ENCODE results near the gene TRPC5OS. TPM values are rescaled to one million over a fixed set of nuclear protein-coding genes. Genes with fewer than 3 reads are reported as not detected.

The TRPC5OS gene
- total and polyA plus RNA-seq, 9 donors: 0.09 to 0.27 (median 0.16) TPM

DNA sequence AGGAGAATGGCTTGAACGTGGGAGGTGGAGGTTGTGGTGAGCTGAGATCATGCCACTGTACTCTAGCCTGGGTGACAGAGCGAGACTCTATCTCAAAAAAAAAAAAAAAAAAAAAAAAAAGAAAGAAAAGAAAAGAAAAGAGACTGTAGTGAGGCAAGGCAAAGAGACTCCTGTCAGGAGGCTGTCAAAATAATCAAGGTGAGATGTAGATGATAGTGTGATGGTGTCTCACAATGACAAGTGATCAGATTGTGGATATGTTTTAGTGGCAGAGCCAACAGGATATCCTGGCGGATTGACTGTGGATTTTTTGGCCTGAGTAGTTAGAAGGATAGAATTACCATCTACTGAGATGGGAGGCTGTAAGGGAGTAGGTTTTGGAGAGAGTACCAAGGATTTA is 12.6 kb downstream of the TRPC5OS start:
- Histone ChIP-seq H3K27me3 (ENCODE audit: control insufficient read depth, insufficient read depth, low read length) (peaks cover 3% of the 10 kb centered on the region), H3K36me3 (ENCODE audit: control insufficient read depth, insufficient read depth, low read length) (no peaks in the 10 kb centered on the region), H3K27ac (ENCODE audit: low read length) (no peak overlapping the region), H3K4me1 (ENCODE audit: control insufficient read depth, insufficient read depth, low read length) (no peaks in the 10 kb centered on the region), H3K4me3 (ENCODE audit: low read length) (no peak overlapping the region), H3K9me3 (replicated peaks; ENCODE audit: control insufficient read depth, low read depth, low read length) (no peaks in the 10 kb centered on the region)
- WGBS (ENCODE audit: insufficient coverage): 47% methylated on average over 2 of the region's 3 CpGs
- DNase-seq: no peak

DNA sequence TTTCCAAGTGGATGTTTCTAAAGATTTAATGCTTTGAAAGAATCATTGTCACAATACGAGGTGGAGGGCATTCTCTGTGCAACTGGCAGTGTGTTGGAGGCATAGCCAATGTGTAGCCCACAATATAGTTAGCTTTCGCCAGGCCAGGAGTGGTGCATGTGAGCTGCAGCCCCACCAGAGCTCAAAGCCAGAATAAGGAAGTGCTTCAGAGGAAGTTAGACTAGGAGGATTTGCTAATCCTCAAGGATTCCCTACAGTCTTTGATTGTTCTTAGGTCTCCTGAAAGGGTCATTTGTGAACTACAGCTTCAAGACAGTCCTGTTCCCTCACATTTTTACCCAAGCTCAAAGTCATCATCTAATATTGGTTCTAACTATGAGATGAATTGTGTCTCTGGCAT is 16.4 kb downstream of the TRPC5OS start:
- 60% methylated on average over 1 of the region's 2 CpGs for WGBS (ENCODE audit: insufficient coverage)
- DNase-seq: no peak

DNA sequence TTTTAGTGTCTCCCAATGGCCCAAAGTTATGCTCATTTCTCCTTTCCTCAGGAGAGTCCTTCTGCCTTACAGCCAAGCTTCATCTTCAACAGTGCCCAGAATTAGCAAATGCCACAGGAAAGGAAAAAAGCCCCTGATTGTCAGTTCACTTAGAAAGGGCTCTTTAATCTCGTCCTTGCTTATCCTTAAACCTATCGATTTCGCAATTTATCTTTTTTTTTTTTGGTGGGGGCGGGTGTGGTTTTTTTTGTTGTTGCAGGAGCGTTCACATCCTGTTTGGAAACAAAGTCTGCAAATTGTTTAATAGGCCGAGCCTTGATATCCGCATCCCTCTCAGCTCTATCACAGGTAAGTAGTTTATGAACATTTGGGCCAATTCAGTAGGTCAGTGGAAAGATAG is 20.2 kb downstream of the TRPC5OS start:
- Histone ChIP-seq H3K27me3 (ENCODE audit: control insufficient read depth, insufficient read depth, low read length) (peaks cover 9% of the 10 kb centered on the region), H3K4me1 (ENCODE audit: control insufficient read depth, insufficient read depth, low read length) (no peaks in the 10 kb centered on the region), H3K36me3 (ENCODE audit: control insufficient read depth, insufficient read depth, low read length) (no peaks in the 10 kb centered on the region), H3K27ac (ENCODE audit: low read length) (no peak overlapping the region), H3K9me3 (replicated peaks; ENCODE audit: control insufficient read depth, low read depth, low read length) (no peaks in the 10 kb centered on the region), H3K4me3 (ENCODE audit: low read length) (no peak overlapping the region)
- DNase-seq: no peak
- WGBS (ENCODE audit: insufficient coverage): no CpG with 5 or more reads among the region's 7 CpGs

More for the DNA sequence above, 16.4 kb downstream of the TRPC5OS start:
- no peaks in the 10 kb centered on the region for H3K36me3 ChIP-seq (ENCODE audit: control insufficient read depth, insufficient read depth, low read length)
- H3K27me3 ChIP-seq (ENCODE audit: control insufficient read depth, insufficient read depth, low read length): peaks cover 5% of the 10 kb centered on the region
- H3K4me1 ChIP-seq (ENCODE audit: control insufficient read depth, insufficient read depth, low read length): no peaks in the 10 kb centered on the region
- H3K27ac ChIP-seq (ENCODE audit: low read length): no peak overlapping the region
- H3K4me3 ChIP-seq (ENCODE audit: low read length): no peak overlapping the region
- H3K9me3 ChIP-seq (replicated peaks; ENCODE audit: control insufficient read depth, low read depth, low read length): no peaks in the 10 kb centered on the region

DNA sequence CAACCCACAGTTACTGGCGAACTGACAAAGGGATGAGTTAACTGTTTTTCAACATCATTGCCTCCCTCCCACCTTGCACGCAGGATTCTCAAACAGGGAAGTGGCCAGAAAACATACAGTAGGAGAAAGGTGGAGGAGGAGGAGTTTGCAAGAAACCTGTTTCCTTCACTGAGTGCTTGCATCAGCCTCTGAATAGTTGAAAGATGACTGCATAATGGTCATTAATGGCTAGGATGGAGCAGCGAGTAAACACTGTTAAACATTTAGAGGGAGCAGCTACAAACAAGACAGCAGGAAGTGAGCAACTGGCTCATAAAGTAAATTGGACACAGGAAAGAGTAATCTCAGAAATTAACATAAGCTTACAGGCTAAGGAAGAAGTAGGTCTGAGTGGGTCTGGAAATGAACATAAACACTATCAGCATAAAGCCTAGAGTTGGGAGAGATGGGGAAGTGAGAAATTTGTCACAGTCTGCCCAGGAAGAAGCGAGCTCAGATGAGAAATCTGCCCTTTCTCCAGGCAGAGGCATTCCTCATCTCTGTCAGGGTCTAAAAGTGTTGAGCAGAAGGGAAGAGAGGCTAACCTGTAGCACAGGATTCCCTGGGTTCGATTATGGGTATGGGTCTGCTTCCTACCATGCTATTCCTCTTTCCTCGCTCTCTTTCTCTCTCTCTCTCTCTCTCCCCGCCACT is 38.6 kb downstream of the TRPC5OS start:
- Histone ChIP-seq H3K27me3 (ENCODE audit: control insufficient read depth, insufficient read depth, low read length) (peaks cover 20% of the 10 kb centered on the region), H3K27ac (ENCODE audit: low read length) (no peak overlapping the region)
- WGBS (ENCODE audit: insufficient coverage): 80% methylated on average over 3 of the region's 7 CpGs

DNA sequence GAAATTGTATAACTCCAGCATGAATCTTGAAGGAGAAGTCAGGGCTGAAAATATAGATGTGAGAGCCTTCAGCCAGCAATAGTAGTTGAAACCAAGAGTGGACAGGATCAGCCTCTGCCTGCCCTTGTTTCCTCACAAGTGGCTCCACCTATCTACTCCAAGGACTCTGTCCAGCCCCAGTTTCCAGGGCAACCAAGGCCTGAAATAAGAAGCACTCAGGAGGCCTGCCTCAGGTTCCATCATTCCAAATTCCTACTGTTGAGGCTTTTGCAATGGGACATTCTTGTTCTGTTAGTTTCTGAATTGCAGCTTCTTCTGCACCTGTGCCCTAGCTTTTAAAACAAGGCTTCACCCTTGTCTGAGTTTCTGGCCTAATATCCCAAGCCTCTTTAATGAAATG is 41.6 kb downstream of the TRPC5OS start:
- Histone ChIP-seq H3K9me3 (replicated peaks; ENCODE audit: control insufficient read depth, low read depth, low read length) (no peaks in the 10 kb centered on the region), H3K4me1 (ENCODE audit: control insufficient read depth, insufficient read depth, low read length) (no peaks in the 10 kb centered on the region), H3K36me3 (ENCODE audit: control insufficient read depth, insufficient read depth, low read length) (no peaks in the 10 kb centered on the region), H3K27ac (ENCODE audit: low read length) (no peak overlapping the region), H3K4me3 (ENCODE audit: low read length) (no peak overlapping the region), H3K27me3 (ENCODE audit: control insufficient read depth, insufficient read depth, low read length) (peaks cover 11% of the 10 kb centered on the region)
- DNase-seq: peak; percentile 13

More for the DNA sequence above, 38.6 kb downstream of the TRPC5OS start:
- no peaks in the 10 kb centered on the region for H3K4me1 ChIP-seq (ENCODE audit: control insufficient read depth, insufficient read depth, low read length)
- H3K9me3 ChIP-seq (replicated peaks; ENCODE audit: control insufficient read depth, low read depth, low read length): no peaks in the 10 kb centered on the region
- DNase-seq: peak; percentile 4
- H3K36me3 ChIP-seq (ENCODE audit: control insufficient read depth, insufficient read depth, low read length): no peaks in the 10 kb centered on the region
- H3K4me3 ChIP-seq (ENCODE audit: low read length): no peak overlapping the region

DNA sequence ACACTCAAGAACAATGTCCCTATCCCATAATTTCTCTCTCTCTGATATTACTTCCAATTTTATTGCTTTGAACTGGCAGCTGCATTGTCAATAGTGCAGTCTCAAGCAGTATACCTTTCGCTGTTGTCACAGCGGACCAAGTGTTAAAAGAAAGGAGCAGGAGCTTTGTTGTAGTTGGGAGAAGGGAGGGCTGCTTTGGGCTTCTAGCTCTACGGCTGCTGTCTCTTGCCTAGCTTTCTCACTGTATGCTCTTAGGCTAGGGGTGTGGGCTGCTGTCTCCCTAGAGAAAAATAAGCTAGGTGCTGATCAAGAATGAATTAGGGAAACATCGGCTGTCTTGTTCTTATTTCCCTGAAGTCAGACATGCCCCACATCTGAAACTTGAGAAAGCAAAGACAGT is 52.5 kb downstream of the TRPC5OS start:
- DNase-seq: no peak
- H3K4me3 ChIP-seq (ENCODE audit: low read length): no peak overlapping the region
- peaks cover 21% of the 10 kb centered on the region for H3K27me3 ChIP-seq (ENCODE audit: control insufficient read depth, insufficient read depth, low read length)
- no peak overlapping the region for H3K27ac ChIP-seq (ENCODE audit: low read length)
- no peaks in the 10 kb centered on the region for H3K9me3 ChIP-seq (replicated peaks; ENCODE audit: control insufficient read depth, low read depth, low read length)
- 40% methylated on average over 1 of the region's 4 CpGs for WGBS (ENCODE audit: insufficient coverage)
- no peaks in the 10 kb centered on the region for H3K4me1 ChIP-seq (ENCODE audit: control insufficient read depth, insufficient read depth, low read length)
- H3K36me3 ChIP-seq (ENCODE audit: control insufficient read depth, insufficient read depth, low read length): no peaks in the 10 kb centered on the region

Other genes with a start within 250 kb of the TRPC5OS start
- gene ALG13, start 195.0 kb upstream of the TRPC5OS start, total RNA-seq: 23.0 TPM
- 10 to 100 TPM; 24.3 to 52.0 (median 30.0) TPM for gene ALG13, start 195.0 kb upstream of the TRPC5OS start, polyA plus RNA-seq (ENCODE audit: insufficient read depth in 1 of 8, insufficient read length in 8 of 8, low replicate concordance in 1 of 8)
- gene TRPC5, start 206.6 kb downstream of the TRPC5OS start, total RNA-seq: not detected
- gene TRPC5, start 206.6 kb downstream of the TRPC5OS start, polyA plus RNA-seq (ENCODE audit: insufficient read depth in 1 of 8, insufficient read length in 8 of 8, low replicate concordance in 1 of 8): under 1 TPM in 1 of 8 donors, not detected in 7; 0.03 TPM
- not detected for gene RTL4, start 206.8 kb downstream of the TRPC5OS start, total RNA-seq
- gene RTL4, start 206.8 kb downstream of the TRPC5OS start, polyA plus RNA-seq (ENCODE audit: insufficient read depth in 1 of 8, insufficient read length in 8 of 8, low replicate concordance in 1 of 8): not detected

Measured in muscle of leg (tissue), 11 donors.